ENCODE results near the gene MMP2. TPM values are rescaled to one million over a fixed set of nuclear protein-coding genes. Genes with fewer than 3 reads are reported as not detected.
A peak's percentile ranks its signal among the peaks of the same experiment; 100 is the strongest.

MMP2 gene
- total and polyA plus RNA-seq, 11 donors: 22.5 to 157 (median 77.1) TPM

- Histone ChIP-seq H3K4me1 (peaks cover 10 to 63% (median 44%) of the 10 kb centered on the region in 12 donors), H3K27ac (peak overlapping the region in 2 of 12 donors; percentile 26 to 36), H3K9me3 (no peaks in the 10 kb centered on the region), H3K4me3 (no peak overlapping the region), H3K27me3 (no peaks in the 10 kb centered on the region), H3K36me3 (peaks cover 0 to 70% (median 4%) of the 10 kb centered on the region in 9 donors)
- ATAC-seq (peak in 2 of 4 donors; percentile 12 to 62), DNase-seq (peak in 1 of 5 donors; percentile 62)
- TF ChIP-seq CTCF (IDR thresholded peaks at IDR 0.05) (no peak), POLR2A (IDR thresholded peaks at IDR 0.05) (no peak)
- intact Hi-C loops (cut with DNase I): loop anchor here in 9 of 10 donors (5.0 to 10.0 kb wide), 4 partner anchors 42 to 205 kb away; no protein-coding TSS in a partner anchor
- 68 to 74% (median 69%) methylated on average over 10 of the region's 10 CpGs for WGBS, 4 donors
Measured at GRCh38 chr16:55499951-55500529, 21.0 kb downstream of the MMP2 start.

GRCh38 chr16:55500530-55501011 lies 21.6 kb downstream of the MMP2 start:
- DNase-seq (peak in 4 of 5 donors; percentile 69 to 83 (median 76)), ATAC-seq (peak; percentile 56 to 83 (median 78))
- 21 to 29% (median 27%) methylated on average over 3 of the region's 3 CpGs for WGBS, 4 donors
- Histone ChIP-seq H3K4me1 (peaks cover 10 to 57% (median 41%) of the 10 kb centered on the region in 12 donors), H3K4me3 (no peak overlapping the region), H3K36me3 (peaks cover 0 to 73% (median 6%) of the 10 kb centered on the region in 9 donors), H3K27ac (peak overlapping the region in 4 of 12 donors; percentile 5 to 28 (median 19)), H3K9me3 (no peaks in the 10 kb centered on the region), H3K27me3 (no peaks in the 10 kb centered on the region)
- intact Hi-C loops (cut with DNase I): no loop called here
- TF ChIP-seq POLR2A (IDR thresholded peaks at IDR 0.05) (no peak), CTCF (IDR thresholded peaks at IDR 0.05) (no peak)

GRCh38 chr16:55501549-55502322 lies 22.7 kb downstream of the MMP2 start:
- WGBS, 4 donors: 90 to 93% (median 92%) methylated on average over 9 of the region's 9 CpGs
- H3K36me3 ChIP-seq: peaks cover 0 to 73% (median 8%) of the 10 kb centered on the region in 9 donors
- TF ChIP-seq POLR2A (IDR thresholded peaks at IDR 0.05): no peak
- peak in 6 of 12 donors; percentile 7 to 33 (median 20) for TF ChIP-seq CTCF (IDR thresholded peaks at IDR 0.05)
- DNase-seq (no peak), ATAC-seq (no peak)
- intact Hi-C loops (cut with DNase I): loop anchor here in 1 of 10 donors (2.0 kb wide), 1 partner anchor 23 kb away; the partner anchor contains the start of gene MMP2
- H3K4me3 ChIP-seq: no peak overlapping the region
- no peaks in the 10 kb centered on the region for H3K27me3 ChIP-seq
- H3K9me3 ChIP-seq: no peaks in the 10 kb centered on the region
- H3K4me1 ChIP-seq: peaks cover 10 to 55% (median 41%) of the 10 kb centered on the region in 12 donors
- H3K27ac ChIP-seq: peak overlapping the region in 1 of 12 donors; percentile 74

Data from heart left ventricle (tissue), 16 donors.